ENCODE results near the gene DNAJC10.

DNAJC10 gene

GRCh38 chr2:182827182-182827879 is 111.3 kb downstream of the DNAJC10 start:
- Histone ChIP-seq H3K4me2 (no peak overlapping the region), H3K9ac (no peak overlapping the region), H3K27ac (no peak overlapping the region), H3K36me3 (no peaks in the 10 kb centered on the region), H3K4me3 (no peak overlapping the region), H3K27me3 (no peaks in the 10 kb centered on the region), H3K9me3 (replicated peaks in 1 of 11) (peaks cover 0 to 3% (median 0%) of the 10 kb centered on the region in 11 experiments; a peak in 4 of 22 replicates), H3K4me1 (peaks cover 0 to 15% (median 11%) of the 10 kb centered on the region in 10 experiments; a peak in 12 of 20 replicates), H4K20me1 (no peaks in the 10 kb centered on the region)
- TF ChIP-seq Cebpa-rat (IDR thresholded peaks at IDR 0.05), result no peak

DNA sequence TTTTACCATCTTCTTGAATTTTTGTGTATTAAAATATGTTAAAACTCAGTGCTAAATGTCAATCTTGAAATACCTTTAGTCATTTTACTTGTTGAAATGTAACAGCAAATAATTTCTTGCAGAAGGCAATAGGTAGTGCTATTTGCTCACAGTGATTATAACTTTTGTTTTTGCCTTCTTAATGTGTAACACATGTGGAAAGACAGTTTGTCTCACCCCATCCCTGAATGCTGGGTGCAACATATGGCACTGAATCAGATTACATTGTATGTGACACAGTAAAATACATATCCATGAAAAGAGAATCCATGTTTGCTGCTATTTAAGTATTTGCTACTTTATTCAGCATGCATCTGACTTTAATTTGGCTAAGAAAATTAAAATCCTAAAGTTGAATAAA is 115.0 kb downstream of the DNAJC10 start:
- H4K20me1 ChIP-seq, result no peaks in the 10 kb centered on the region
- no peak overlapping the region for H3K27ac ChIP-seq
- no peak overlapping the region for H3K4me3 ChIP-seq
- no peak overlapping the region for H3K9ac ChIP-seq
- peaks cover 0 to 14% (median 10%) of the 10 kb centered on the region in 11 experiments; a peak in 12 of 22 replicates for H3K9me3 ChIP-seq (replicated peaks in 1 of 11)
- H3K4me1 ChIP-seq, result peaks cover 9 to 39% (median 33%) of the 10 kb centered on the region in 10 experiments; a peak in 18 of 20 replicates
- peak overlapping the region in 3 of 11 experiments; percentile 13 to 61 (median 59); a peak in 6 of 22 replicates for H3K4me2 ChIP-seq
- H3K36me3 ChIP-seq, result no peaks in the 10 kb centered on the region
- no peaks in the 10 kb centered on the region for H3K27me3 ChIP-seq
- no peak for TF ChIP-seq Cebpa-rat (IDR thresholded peaks at IDR 0.05)

DNA sequence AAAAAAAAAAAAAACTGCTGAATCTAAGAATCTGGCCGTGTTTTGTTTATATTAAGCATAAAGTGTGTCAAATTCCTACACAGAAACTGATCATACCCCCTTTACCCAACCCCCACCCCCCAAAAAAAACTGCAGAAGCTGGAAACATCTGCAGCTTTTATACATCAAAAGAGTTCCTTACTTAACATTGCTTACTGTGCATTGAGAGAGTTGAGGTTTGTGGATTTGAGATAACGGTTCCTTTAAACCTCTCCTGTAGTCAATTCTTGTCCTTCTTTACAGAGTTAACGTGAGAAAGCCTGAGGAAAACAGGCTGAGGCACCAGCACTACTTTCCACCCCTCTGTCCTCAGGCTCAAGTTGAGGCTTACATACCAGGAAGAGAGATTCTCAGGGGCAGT is 115.9 kb downstream of the DNAJC10 start:
- Histone ChIP-seq H3K27ac (0 out of 22 replicates have a peak overlapping the region, but pooled peaks of 1 of the 11 experiments have one; percentile 2), H3K27me3 (no peaks in the 10 kb centered on the region), H3K4me2 (peak overlapping the region in 8 of 11 experiments; percentile 10 to 61 (median 52); a peak in 14 of 22 replicates), H3K9ac (no peak overlapping the region), H3K9me3 (replicated peaks in 1 of 11) (peaks cover 0 to 14% (median 10%) of the 10 kb centered on the region in 11 experiments; a peak in 12 of 22 replicates), H4K20me1 (no peaks in the 10 kb centered on the region), H3K4me1 (peaks cover 9 to 39% (median 33%) of the 10 kb centered on the region in 10 experiments; a peak in 18 of 20 replicates), H3K4me3 (no peak overlapping the region; a peak in 1 of 20 replicates), H3K36me3 (no peaks in the 10 kb centered on the region)
- TF ChIP-seq Cebpa-rat (IDR thresholded peaks at IDR 0.05), result no peak

DNA sequence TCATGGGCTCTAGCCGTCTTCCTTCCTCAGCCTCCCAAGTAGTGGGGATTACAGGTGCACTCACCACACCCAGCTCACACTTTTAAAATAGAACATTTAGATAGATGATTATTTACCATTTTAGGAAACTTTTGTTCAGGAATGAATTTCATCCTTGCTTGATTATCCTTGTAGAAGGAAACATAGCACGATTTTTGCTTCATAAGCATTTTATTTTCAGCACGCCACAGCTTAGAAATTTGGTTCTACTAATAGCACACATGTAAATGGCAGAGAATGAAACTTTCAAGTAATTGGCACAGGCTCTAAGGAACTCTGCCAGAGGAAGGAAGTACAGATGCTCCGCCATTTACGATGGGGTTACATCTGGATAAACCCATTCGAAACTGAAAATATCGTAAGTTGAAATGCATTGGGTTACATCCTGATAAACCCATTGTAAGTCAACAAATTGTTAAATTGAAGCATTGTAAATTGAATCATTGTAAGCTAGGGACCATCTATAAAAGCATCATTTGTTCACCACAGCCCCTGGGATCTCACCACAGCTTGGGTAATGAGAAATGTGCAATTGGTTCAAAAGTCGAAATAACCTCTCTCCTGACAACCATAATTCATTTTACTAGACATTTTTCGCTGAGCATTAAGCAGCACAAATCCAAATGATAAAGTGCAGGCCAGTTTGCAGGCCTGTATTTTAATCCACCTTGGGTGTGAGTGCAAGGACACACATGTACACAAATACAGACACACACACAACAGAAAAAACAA is 117.2 kb downstream of the DNAJC10 start:
- Histone ChIP-seq H3K27ac (0 out of 22 replicates have a peak overlapping the region, but pooled peaks of 3 of the 11 experiments have one; percentile 2 to 42 (median 14)), H3K4me2 (peak overlapping the region; percentile 11 to 61 (median 39); a peak in 17 of 22 replicates), H3K4me1 (peaks cover 9 to 39% (median 33%) of the 10 kb centered on the region in 10 experiments; a peak in 18 of 20 replicates), H3K4me3 (no peak overlapping the region; a peak in 1 of 20 replicates), H3K9ac (no peak overlapping the region), H3K36me3 (no peaks in the 10 kb centered on the region), H3K27me3 (no peaks in the 10 kb centered on the region), H4K20me1 (no peaks in the 10 kb centered on the region), H3K9me3 (replicated peaks in 1 of 11) (peaks cover 0 to 14% (median 10%) of the 10 kb centered on the region in 11 experiments; a peak in 12 of 22 replicates)
- no peak for TF ChIP-seq Cebpa-rat (IDR thresholded peaks at IDR 0.05)

- peaks cover 0 to 14% (median 10%) of the 10 kb centered on the region in 11 experiments; a peak in 12 of 22 replicates for H3K9me3 ChIP-seq (replicated peaks in 1 of 11)
- H3K4me2 ChIP-seq, result peak overlapping the region in 10 of 11 experiments; percentile 11 to 61 (median 39); a peak in 17 of 22 replicates
- no peaks in the 10 kb centered on the region for H4K20me1 ChIP-seq
- H3K9ac ChIP-seq, result no peak overlapping the region
- peaks cover 9 to 39% (median 33%) of the 10 kb centered on the region in 10 experiments; a peak in 18 of 20 replicates for H3K4me1 ChIP-seq
- H3K27me3 ChIP-seq, result no peaks in the 10 kb centered on the region
- H3K4me3 ChIP-seq, result no peak overlapping the region
- H3K27ac ChIP-seq, result peak overlapping the region in 6 of 11 experiments; percentile 10 to 48 (median 22); a peak in 7 of 22 replicates
- no peak for TF ChIP-seq Cebpa-rat (IDR thresholded peaks at IDR 0.05)
- H3K36me3 ChIP-seq, result no peaks in the 10 kb centered on the region
These were observed 118.2 kb downstream of the DNAJC10 start for GRCh38 chr2:182834293-182834692.

GRCh38 chr2:182836451-182836850 is 120.4 kb downstream of the DNAJC10 start:
- no peak overlapping the region for H3K4me2 ChIP-seq
- no peak overlapping the region for H3K4me3 ChIP-seq
- no peak overlapping the region for H3K27ac ChIP-seq
- H3K36me3 ChIP-seq, result no peaks in the 10 kb centered on the region
- H3K9ac ChIP-seq, result no peak overlapping the region
- H3K4me1 ChIP-seq, result peaks cover 9 to 34% (median 30%) of the 10 kb centered on the region in 10 experiments; a peak in 18 of 20 replicates
- TF ChIP-seq Cebpa-rat (IDR thresholded peaks at IDR 0.05), result no peak
- no peaks in the 10 kb centered on the region for H4K20me1 ChIP-seq
- H3K27me3 ChIP-seq, result no peaks in the 10 kb centered on the region
- H3K9me3 ChIP-seq (replicated peaks in 1 of 11), result peaks cover 0 to 14% (median 10%) of the 10 kb centered on the region in 11 experiments; a peak in 12 of 22 replicates
